Tibial artery (tissue), 4 donors: ENCODE results near the gene CCDC90B.
"Not testable (repeated sequence)": the region's sequence is repeated elsewhere in the genome, so short reads cannot be mapped to it uniquely, and the experiment has no call there.

Experiments
- DNase-seq, 2 donors: peaks; one replicate each; pipeline ENCODE4 v3.0.0-alpha.2; 2019
- H3K27ac ChIP-seq, 2 donors: fragments of 200-600 bp; sonication (generic) in 1 of 2; 1 replicate in 1 of 2; 2 replicates in 1 of 2; pipeline ENCODE4 v1.5.1; 2018 to 2019; ENCODE audit warnings: mild to moderate bottlenecking in 1 of 2
- H3K27me3 ChIP-seq, 2 donors: fragments of 200-600 bp; sonication (generic) in 1 of 2; one replicate each; pipeline versions ENCODE4 v1.5.1 to v1.6.0; 2016 to 2019
- H3K36me3 ChIP-seq, 3 donors: fragments of 200-600 bp; sonication (generic) in 2 of 3; one replicate each; pipeline ENCODE4 v1.5.1; 2016 to 2019; ENCODE audit warnings: mild to moderate bottlenecking in 2 of 3
- H3K4me1 ChIP-seq, 4 donors: fragments of 200-600 bp; sonication (generic) in 2 of 4; 1 replicate in 3 of 4; 2 replicates in 1 of 4; pipeline ENCODE4 v1.5.1; 2016 to 2019
- H3K4me3 ChIP-seq, 2 donors: fragments of 200-600 bp; sonication (generic) in 1 of 2; 1 replicate in 1 of 2; 2 replicates in 1 of 2; pipeline ENCODE4 v1.5.1; 2018 to 2019; ENCODE audit warnings: mild to moderate bottlenecking in 2 of 2
- H3K9me3 ChIP-seq, 3 donors: fragments of 200-600 bp; sonication (generic) in 1 of 3; one replicate each; pipeline ENCODE4 v1.5.1; 2016 to 2019
- intact Hi-C: fragments of 100-400 bp; cut with DNase I; formaldehyde crosslinking; loops from one replicate; pipeline ENCODE4 v1.15.0; 2023; ENCODE audit warnings: low total_unique reads
- TF ChIP-seq, protein P1 (sequence below), 2 experiments: fragments of 200-600 bp in 1 of 2; fragments of 450-650 bp in 1 of 2; IDR thresholded peaks; one replicate each; pipeline ENCODE4 v1.5.1; 2017 to 2019; ENCODE audit warnings: antibody characterized with exemption in 2 of 2, mild to moderate bottlenecking in 1 of 2, moderate library complexity in 1 of 2

Gene CCDC90B

GRCh38 chr11:83310718-83311117, 24.6 kb upstream of the CCDC90B start:
- intact Hi-C loops = no loop called here
- no peaks in the 10 kb centered on the region for H3K36me3 ChIP-seq
- TF ChIP-seq, protein P1, sequence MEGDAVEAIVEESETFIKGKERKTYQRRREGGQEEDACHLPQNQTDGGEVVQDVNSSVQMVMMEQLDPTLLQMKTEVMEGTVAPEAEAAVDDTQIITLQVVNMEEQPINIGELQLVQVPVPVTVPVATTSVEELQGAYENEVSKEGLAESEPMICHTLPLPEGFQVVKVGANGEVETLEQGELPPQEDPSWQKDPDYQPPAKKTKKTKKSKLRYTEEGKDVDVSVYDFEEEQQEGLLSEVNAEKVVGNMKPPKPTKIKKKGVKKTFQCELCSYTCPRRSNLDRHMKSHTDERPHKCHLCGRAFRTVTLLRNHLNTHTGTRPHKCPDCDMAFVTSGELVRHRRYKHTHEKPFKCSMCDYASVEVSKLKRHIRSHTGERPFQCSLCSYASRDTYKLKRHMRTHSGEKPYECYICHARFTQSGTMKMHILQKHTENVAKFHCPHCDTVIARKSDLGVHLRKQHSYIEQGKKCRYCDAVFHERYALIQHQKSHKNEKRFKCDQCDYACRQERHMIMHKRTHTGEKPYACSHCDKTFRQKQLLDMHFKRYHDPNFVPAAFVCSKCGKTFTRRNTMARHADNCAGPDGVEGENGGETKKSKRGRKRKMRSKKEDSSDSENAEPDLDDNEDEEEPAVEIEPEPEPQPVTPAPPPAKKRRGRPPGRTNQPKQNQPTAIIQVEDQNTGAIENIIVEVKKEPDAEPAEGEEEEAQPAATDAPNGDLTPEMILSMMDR (IDR thresholded peaks at IDR 0.05) = no peak

DNA sequence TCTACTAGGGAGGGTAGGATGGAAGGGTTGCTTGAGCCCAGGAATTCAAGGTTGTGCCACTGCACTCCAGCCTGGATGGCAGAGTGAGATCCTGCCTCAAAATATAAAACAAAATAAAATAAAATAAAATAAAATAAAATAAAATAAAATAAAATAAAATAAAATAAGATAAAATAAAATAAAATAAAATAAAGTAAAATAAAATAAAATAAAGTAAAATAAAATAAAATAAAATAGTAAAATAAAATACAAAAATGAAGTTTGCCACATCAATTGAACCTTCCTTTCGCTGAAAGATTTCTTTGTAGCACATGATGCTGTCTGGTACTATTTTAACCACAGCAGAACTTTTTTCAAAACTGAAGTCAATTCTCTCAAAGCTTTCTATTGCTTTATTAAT, 22.4 kb upstream of the CCDC90B start:
- H3K4me1 ChIP-seq, intact Hi-C loops, H3K27me3 ChIP-seq, H3K9me3 ChIP-seq, H3K36me3 ChIP-seq, DNase-seq, H3K4me3 ChIP-seq, H3K27ac ChIP-seq: not testable (repeated sequence)

More at GRCh38 chr11:83310718-83311117, 24.6 kb upstream of the CCDC90B start:
- no peak overlapping the region for H3K4me3 ChIP-seq
- no peaks in the 10 kb centered on the region for H3K9me3 ChIP-seq
- no peaks in the 10 kb centered on the region for H3K27me3 ChIP-seq
- H3K27ac ChIP-seq = no peak overlapping the region
- no peak for DNase-seq
- no peaks in the 10 kb centered on the region for H3K4me1 ChIP-seq

DNA sequence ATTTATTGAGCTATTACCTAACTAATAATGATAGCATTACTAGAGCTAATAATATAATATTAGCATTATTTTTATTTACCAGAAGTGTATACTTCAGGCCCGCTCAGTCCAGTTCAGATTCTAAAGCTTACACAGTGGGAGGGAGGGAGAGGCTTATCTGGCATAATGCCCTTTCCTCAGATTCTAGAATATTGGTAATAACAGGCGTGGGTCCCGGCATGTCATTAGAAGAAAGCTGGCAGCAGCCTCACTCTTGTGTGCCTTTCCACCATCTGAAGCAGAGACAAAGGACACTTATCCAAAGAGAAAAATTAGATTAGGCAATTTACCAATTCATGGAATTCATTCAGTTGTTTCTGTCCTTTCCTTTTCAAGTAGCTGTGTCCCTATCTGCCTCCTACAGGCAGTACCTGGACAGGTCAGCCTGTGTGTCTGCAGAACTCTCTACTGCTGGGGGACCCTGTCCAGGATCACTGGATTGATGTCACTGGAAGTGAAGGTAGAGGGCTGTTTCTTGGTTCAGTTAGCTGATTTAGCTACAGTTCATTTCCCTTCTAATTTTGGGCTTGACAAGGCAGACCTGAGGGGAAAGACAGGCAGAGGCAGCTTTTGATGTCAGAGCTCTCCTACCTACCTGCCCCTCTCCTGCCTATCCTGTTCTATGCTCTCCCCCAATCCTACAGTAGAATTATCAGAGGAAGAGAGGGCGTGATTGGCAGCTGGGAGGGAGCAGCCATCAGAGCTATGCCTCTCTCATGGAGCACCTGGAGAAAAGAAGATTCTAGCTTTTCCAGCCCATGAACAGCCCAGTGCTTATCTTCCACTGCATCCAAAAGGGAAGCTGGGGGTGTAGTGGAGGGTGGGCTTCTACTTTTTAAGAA, 20.3 kb upstream of the CCDC90B start:
- no peak for DNase-seq
- TF ChIP-seq, protein P1 (IDR thresholded peaks at IDR 0.05) = no peak
- no peaks in the 10 kb centered on the region for H3K4me1 ChIP-seq
- intact Hi-C loops = no loop called here
- H3K9me3 ChIP-seq = no peaks in the 10 kb centered on the region
- H3K36me3 ChIP-seq = no peaks in the 10 kb centered on the region
- no peaks in the 10 kb centered on the region for H3K27me3 ChIP-seq
- H3K4me3 ChIP-seq = no peak overlapping the region
- H3K27ac ChIP-seq = no peak overlapping the region

- TF ChIP-seq, protein P1 (IDR thresholded peaks at IDR 0.05) = no peak
- no peak for DNase-seq
- Histone ChIP-seq H3K27ac (no peak overlapping the region), H3K27me3 (no peaks in the 10 kb centered on the region), H3K36me3 (no peaks in the 10 kb centered on the region), H3K4me1 (no peaks in the 10 kb centered on the region), H3K4me3 (no peak overlapping the region), H3K9me3 (no peaks in the 10 kb centered on the region)
- intact Hi-C loops = no loop called here
Measured at GRCh38 chr11:83303316-83303715, 17.1 kb upstream of the CCDC90B start.

DNA sequence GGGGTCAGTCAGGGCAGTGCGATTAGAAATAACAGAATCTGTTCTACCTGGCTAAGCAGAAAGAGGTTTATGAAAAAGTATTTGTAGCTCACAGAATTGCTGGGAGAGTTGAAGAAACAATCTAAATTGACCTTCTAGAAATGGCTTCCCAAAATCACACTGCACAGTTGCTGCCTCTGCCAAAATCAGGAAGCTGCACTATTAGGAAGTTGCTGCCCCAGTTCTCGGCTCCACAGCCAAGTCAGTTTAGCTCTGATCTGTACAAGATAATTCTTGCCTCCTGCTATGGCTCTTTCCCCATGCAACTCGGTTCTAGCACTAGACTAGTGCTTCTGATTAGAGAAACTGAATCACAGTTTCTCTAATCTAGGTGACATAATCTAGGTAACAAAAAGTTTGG, 16.0 kb upstream of the CCDC90B start:
- no peak for DNase-seq
- Histone ChIP-seq H3K27ac (no peak overlapping the region), H3K4me3 (no peak overlapping the region), H3K9me3 (no peaks in the 10 kb centered on the region), H3K36me3 (no peaks in the 10 kb centered on the region), H3K4me1 (no peaks in the 10 kb centered on the region), H3K27me3 (no peaks in the 10 kb centered on the region)
- TF ChIP-seq, protein P1 (IDR thresholded peaks at IDR 0.05) = no peak
- intact Hi-C loops = no loop called here

DNA sequence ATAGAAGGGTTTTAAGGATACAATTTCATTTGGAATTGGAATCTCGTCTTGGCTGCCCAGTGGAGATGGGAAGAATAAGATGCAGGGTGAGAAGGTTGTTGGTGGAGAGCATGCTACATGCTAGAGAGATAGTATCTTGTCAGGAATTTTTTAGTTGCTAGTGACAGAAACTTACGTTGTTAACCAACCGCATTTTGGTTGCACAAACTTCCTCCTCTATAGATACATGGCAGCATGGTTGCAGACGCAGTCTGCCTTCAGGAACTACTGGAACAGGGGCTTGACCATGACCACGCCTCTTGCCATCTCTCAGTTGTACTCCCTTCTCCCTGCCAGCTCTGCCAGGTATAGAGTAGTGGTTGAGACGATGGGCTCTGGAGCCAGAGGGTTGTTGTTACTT, 13.5 kb upstream of the CCDC90B start:
- intact Hi-C loops = loop anchor here (10.0 kb wide), 2 partner anchors 425 to 515 kb away; no protein-coding TSS in a partner anchor
- H3K27ac ChIP-seq = no peak overlapping the region

More for the DNA sequence above, 13.5 kb upstream of the CCDC90B start:
- DNase-seq = no peak
- Histone ChIP-seq H3K4me1 (no peaks in the 10 kb centered on the region), H3K9me3 (no peaks in the 10 kb centered on the region), H3K4me3 (no peak overlapping the region), H3K36me3 (no peaks in the 10 kb centered on the region), H3K27me3 (no peaks in the 10 kb centered on the region)
- TF ChIP-seq, protein P1 (IDR thresholded peaks at IDR 0.05) = no peak
